GM23248 (cell line): ENCODE measurements around the gene DTNB. TPM values are rescaled to one million over a fixed set of nuclear protein-coding genes. Genes with fewer than 3 reads are reported as not detected.
"Not testable (repeated sequence)": the region's sequence is repeated elsewhere in the genome, so short reads cannot be mapped to it uniquely, and the experiment has no call there.

Source experiments
- DNase-seq: peaks from one replicate; pipeline ENCODE4 v3.0.0-alpha.2; 2015
- H2AFZ ChIP-seq: fragments of 200-600 bp; sonication (generic); 2 replicates; pipeline ENCODE4 v1.6.1; 2016; ENCODE audit warnings: antibody characterized with exemption
- H3F3A ChIP-seq: fragments of 200-600 bp; sonication (generic); 2 replicates; pipeline ENCODE4 v1.6.1; 2016; ENCODE audit warnings: mild to moderate bottlenecking, antibody characterized with exemption, mixed run types; ENCODE audit not compliant: insufficient read depth
- H3K27ac ChIP-seq: fragments of 200-600 bp; sonication (generic); 2 replicates; pipeline ENCODE4 v1.5.1; 2016; ENCODE audit warnings: mild to moderate bottlenecking
- H3K27me3 ChIP-seq: fragments of 200-600 bp; sonication (generic); replicated peaks from 2 replicates; pipeline ENCODE4 v1.6.1; 2016; ENCODE audit warnings: mild to moderate bottlenecking; ENCODE audit not compliant: insufficient read depth
- H3K36me3 ChIP-seq: fragments of 200-600 bp; sonication (generic); 2 replicates; pipeline ENCODE4 v1.6.1; 2016; ENCODE audit warnings: low read depth, mild to moderate bottlenecking
- H3K4me1 ChIP-seq: fragments of 200-600 bp; sonication (generic); 2 replicates; pipeline ENCODE4 v1.6.1; 2016; ENCODE audit warnings: mild to moderate bottlenecking; ENCODE audit not compliant: insufficient read depth
- H3K4me2 ChIP-seq: fragments of 200-600 bp; sonication (generic); one replicate; pipeline ENCODE4 v1.6.1; 2016; ENCODE audit warnings: mild to moderate bottlenecking; ENCODE audit not compliant: unreplicated experiment
- H3K4me3 ChIP-seq: fragments of 200-600 bp; sonication (generic); 2 replicates; pipeline ENCODE4 v1.5.1; 2016; ENCODE audit warnings: mild to moderate bottlenecking
- H3K79me2 ChIP-seq: fragments of 200-600 bp; sonication (generic); 2 replicates; pipeline ENCODE4 v1.6.1; 2016; ENCODE audit warnings: mild to moderate bottlenecking; ENCODE audit not compliant: insufficient read depth
- H3K9ac ChIP-seq: fragments of 200-600 bp; sonication (generic); 2 replicates; pipeline ENCODE4 v1.6.1; 2016; ENCODE audit warnings: mild to moderate bottlenecking
- H3K9me2 ChIP-seq: fragments of 200-600 bp; sonication (generic); 2 replicates; pipeline ENCODE4 v1.6.1; 2016; ENCODE audit warnings: mixed run types, mild to moderate bottlenecking, moderate library complexity; ENCODE audit not compliant: insufficient read depth
- H3K9me3 ChIP-seq: fragments of 200-600 bp; sonication (generic); one replicate; pipeline ENCODE4 v1.6.1; 2017; ENCODE audit warnings: low read depth
- H4K20me1 ChIP-seq: fragments of 200-600 bp; sonication (generic); 2 replicates; pipeline ENCODE4 v1.6.0; 2016; ENCODE audit not compliant: insufficient read depth
- EZH2 ChIP-seq: fragments of 200-600 bp; sonication (generic); IDR thresholded peaks from 2 replicates; pipeline ENCODE4 v1.6.1; 2018; ENCODE audit warnings: antibody characterized with exemption, mild to moderate bottlenecking; ENCODE audit not compliant: insufficient read depth, poor library complexity, severe bottlenecking
- EZH2phosphoT487 ChIP-seq: fragments of 200-600 bp; sonication (generic); IDR thresholded peaks from 2 replicates; pipeline ENCODE4 v1.6.1; 2018; ENCODE audit warnings: antibody characterized with exemption, moderate library complexity, mild to moderate bottlenecking, low read depth; ENCODE audit not compliant: insufficient read depth
- WGBS, 2 experiments: methylation state at CpG; one replicate each; pipeline ENCODE4 v1.1.6; 2015 to 2017; ENCODE audit warnings: low lambda C conversion rate in 2 of 2, low coverage in 1 of 2; ENCODE audit errors: missing lambda C conversion rate in 2 of 2; 5-methylcytosine and 5-hydroxymethylcytosine counted together
- in situ Hi-C: fragments of 300-500 bp; cut with MboI; formaldehyde crosslinking; loops from 2 replicates; pipeline ENCODE4 v1.15.0; 2020
- polyA plus RNA-seq: library from polyadenylated mRNA; unstranded; fragments of >200 nt; fragmentation: Nextera tagmentation; extraction: Ambion mirVana; gene quantifications from 2 replicates; pipeline ENCODE4 v1.2.1, GENCODE V29; 2016
- total RNA-seq: library from RNA; depleted of rRNA; stranded (reverse); fragments of >200 nt; shearing (Covaris generic); gene quantifications from 2 replicates; pipeline ENCODE4 v1.2.3, GENCODE V29; 2014

DTNB gene
- total and polyA plus RNA-seq, 2 experiments from 2014 or later = 1.1 to 4.0 TPM

DNA sequence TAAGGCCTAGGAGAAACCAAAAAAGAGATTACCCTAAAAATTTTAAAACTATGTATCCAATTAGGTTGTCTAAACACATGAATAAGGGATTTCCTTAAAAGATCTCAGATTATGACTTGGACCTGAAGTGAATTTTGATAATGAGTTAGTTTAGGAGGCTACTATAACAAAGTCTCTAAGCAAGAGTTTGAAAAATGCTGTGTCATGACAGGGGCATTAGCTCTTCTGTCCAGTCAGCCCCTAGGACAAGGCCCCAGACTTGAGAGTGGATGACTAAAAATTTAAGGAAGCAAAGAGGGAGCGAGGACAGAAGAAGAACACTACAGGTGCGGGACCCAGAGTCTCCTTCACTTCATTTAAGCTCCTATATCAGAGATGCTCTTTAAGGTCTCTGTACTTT, 135.9 kb downstream of the DTNB start:
- 95 to 100% methylated on average over 2 of the region's 2 CpGs for WGBS, 2 experiments
- TF ChIP-seq EZH2 (no peak), EZH2phosphoT487 (no peak)
- Histone ChIP-seq H3K27ac (no peak overlapping the region), H3K9me3 (no peaks in the 10 kb centered on the region), H3K9me2 (no peaks in the 10 kb centered on the region), H3K79me2 (no peaks in the 10 kb centered on the region), H2AFZ (no peak overlapping the region), H3K4me2 (no peak overlapping the region), H4K20me1 (no peaks in the 10 kb centered on the region), H3K4me1 (no peaks in the 10 kb centered on the region), H3K36me3 (no peaks in the 10 kb centered on the region), H3F3A (no peaks in the 10 kb centered on the region), H3K9ac (no peak overlapping the region), H3K4me3 (no peak overlapping the region), H3K27me3 (no peaks in the 10 kb centered on the region)
- no peak for DNase-seq
- in situ Hi-C loops = no loop called here

DNA sequence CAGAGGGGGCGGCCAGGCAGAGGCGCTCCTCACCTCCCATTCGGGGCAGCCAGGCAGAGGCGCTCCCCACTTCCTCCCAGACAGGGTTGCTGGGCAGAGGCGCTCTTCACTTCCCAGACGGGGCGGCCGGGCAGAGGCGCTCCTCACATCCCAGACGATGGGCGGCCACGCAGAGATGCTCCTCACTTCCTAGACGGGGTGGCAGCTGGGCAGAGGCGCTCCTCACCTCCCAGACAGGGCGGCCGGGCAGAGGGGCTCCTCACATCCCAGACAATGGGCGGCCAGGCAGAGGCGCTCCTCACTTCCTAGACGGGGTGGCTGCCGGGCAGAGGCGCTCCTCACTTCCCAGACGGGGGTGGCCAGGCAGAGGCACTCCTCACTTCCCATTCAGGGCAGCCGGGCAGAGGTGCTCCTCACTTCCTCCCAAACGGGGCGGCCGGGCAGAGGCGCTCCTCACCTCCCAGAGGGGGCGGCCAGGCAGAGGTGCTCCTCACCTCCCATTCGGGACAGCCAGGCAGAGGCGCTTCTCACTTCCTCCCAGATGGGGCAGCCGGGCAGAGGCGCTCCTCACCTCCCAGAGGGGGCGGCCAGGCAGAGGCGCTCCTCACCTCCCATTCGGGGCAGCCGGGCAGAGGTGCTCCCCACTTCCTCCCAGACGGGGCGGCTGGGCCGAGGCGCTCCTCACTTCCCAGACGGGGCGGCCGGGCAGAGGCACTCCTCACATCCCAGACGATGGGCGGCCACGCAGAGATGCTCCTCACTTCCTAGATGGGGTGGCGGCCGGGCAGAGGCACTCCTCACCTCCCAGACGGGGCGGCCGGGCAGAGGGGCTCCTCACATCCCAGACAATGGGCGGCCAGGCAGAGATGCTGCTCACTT, 137.7 kb downstream of the DTNB start:
- in situ Hi-C loops, H3K27me3 ChIP-seq, H3K4me3 ChIP-seq, H4K20me1 ChIP-seq, H3K36me3 ChIP-seq, H3K4me2 ChIP-seq, H3K9me3 ChIP-seq, DNase-seq, H2AFZ ChIP-seq, H3K4me1 ChIP-seq, H3K79me2 ChIP-seq, H3K27ac ChIP-seq, H3K9ac ChIP-seq, H3F3A ChIP-seq, H3K9me2 ChIP-seq: not testable (repeated sequence)
- 91 to 98% methylated on average over 11 to 51 of the region's 52 CpGs for WGBS, 2 experiments

DNA sequence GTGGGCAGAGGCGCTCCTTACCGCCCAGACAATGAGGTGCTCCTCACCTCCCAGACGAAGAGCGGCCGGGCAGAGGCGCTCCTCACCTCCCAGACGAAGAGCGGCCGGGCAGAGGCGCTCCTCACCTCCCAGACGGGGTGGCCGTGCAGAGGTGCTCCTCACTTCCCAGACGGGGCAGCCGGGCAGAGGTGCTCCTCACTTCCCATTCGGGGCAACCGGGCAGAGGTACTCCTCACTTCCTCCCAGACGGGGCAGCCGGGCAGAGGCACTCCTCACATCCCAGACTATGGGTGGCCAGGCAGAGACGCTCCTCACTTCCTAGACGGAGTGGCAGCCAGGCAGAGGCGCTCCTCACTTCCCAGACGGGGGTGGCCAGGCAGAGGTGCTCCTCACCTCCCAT, 138.4 kb downstream of the DTNB start:
- H3F3A ChIP-seq, H4K20me1 ChIP-seq, H3K4me1 ChIP-seq, H3K4me3 ChIP-seq, H3K27ac ChIP-seq, H3K9ac ChIP-seq, H3K36me3 ChIP-seq, H3K79me2 ChIP-seq, H2AFZ ChIP-seq, H3K27me3 ChIP-seq, H3K9me3 ChIP-seq, H3K4me2 ChIP-seq, DNase-seq, H3K9me2 ChIP-seq, in situ Hi-C loops: not testable (repeated sequence)
- WGBS, 2 experiments = 94 to 95% methylated on average over 12 to 22 of the region's 22 CpGs

DNA sequence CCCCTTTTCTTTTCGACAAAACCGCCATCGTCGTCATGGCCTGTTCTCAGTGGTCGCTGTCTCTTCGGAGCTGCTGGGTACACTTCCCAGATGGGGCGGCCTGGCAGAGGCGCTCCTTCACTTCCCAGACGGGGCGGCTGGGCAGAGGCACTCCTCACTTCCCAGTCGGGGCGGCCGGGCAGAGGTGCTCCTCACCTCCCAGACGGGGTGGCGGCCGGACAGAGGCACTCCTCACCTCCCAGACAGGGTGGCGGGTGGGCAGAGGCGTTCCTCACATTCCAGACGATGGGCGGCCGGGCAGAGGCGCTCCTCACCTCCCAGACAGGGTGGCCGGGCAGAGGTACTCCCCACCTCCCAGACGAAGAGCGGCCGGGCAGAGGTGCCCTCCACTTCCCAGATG, 138.9 kb downstream of the DTNB start:
- no peaks in the 10 kb centered on the region for H3K79me2 ChIP-seq
- no peak overlapping the region for H2AFZ ChIP-seq
- no peak overlapping the region for H3K27ac ChIP-seq
- H3K4me3 ChIP-seq = no peak overlapping the region
- no peaks in the 10 kb centered on the region for H3K9me2 ChIP-seq
- H4K20me1 ChIP-seq = no peaks in the 10 kb centered on the region
- no peak for TF ChIP-seq EZH2phosphoT487
- TF ChIP-seq EZH2 = no peak
- in situ Hi-C loops = no loop called here
- no peak overlapping the region for H3K4me2 ChIP-seq
- H3F3A ChIP-seq = no peaks in the 10 kb centered on the region
- WGBS, 2 experiments = 92% methylated on average over 16 to 26 of the region's 26 CpGs
- no peaks in the 10 kb centered on the region for H3K36me3 ChIP-seq
- no peak for DNase-seq
- H3K27me3 ChIP-seq = no peaks in the 10 kb centered on the region; the same call in 1 of the 2 replicates
- no peaks in the 10 kb centered on the region for H3K4me1 ChIP-seq
- H3K9ac ChIP-seq = no peak overlapping the region
- H3K9me3 ChIP-seq = no peaks in the 10 kb centered on the region

DNA sequence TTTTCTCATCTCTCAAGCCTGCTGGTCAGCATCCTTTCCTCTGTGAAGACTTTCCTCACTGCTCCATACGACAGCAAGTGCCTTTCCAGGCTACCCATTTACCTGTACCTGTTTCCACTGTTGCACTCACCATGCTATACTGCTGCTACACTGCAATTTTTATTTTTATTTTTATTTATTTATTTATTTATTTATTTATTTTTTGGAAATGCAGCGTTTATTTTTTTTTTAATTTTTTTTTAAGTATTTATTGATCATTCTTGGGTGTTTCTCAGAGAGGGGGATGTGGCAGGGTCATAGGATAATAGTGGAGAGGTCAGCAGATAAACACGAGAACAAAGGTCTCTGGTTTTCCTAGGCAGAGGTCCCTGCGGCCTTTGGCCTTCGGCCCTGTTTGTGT, 139.6 kb downstream of the DTNB start:
- DNase-seq, H3K79me2 ChIP-seq, H3F3A ChIP-seq, H3K4me2 ChIP-seq, H2AFZ ChIP-seq, H3K36me3 ChIP-seq, H4K20me1 ChIP-seq, in situ Hi-C loops, H3K9me3 ChIP-seq, H3K9me2 ChIP-seq, H3K27me3 ChIP-seq, H3K9ac ChIP-seq, H3K4me3 ChIP-seq, H3K4me1 ChIP-seq, H3K27ac ChIP-seq: not testable (repeated sequence)
- 86 to 92% methylated on average over 5 of the region's 5 CpGs for WGBS, 2 experiments
